Measurements from ENCODE around the gene MOBP.
"Not testable (repeated sequence)": the region's sequence is repeated elsewhere in the genome, so short reads cannot be mapped to it uniquely, and the experiment has no call there.

MOBP gene, protein sequence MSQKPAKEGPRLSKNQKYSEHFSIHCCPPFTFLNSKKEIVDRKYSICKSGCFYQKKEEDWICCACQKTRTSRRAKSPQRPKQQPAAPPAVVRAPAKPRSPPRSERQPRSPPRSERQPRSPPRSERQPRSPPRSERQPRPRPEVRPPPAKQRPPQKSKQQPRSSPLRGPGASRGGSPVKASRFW

DNA sequence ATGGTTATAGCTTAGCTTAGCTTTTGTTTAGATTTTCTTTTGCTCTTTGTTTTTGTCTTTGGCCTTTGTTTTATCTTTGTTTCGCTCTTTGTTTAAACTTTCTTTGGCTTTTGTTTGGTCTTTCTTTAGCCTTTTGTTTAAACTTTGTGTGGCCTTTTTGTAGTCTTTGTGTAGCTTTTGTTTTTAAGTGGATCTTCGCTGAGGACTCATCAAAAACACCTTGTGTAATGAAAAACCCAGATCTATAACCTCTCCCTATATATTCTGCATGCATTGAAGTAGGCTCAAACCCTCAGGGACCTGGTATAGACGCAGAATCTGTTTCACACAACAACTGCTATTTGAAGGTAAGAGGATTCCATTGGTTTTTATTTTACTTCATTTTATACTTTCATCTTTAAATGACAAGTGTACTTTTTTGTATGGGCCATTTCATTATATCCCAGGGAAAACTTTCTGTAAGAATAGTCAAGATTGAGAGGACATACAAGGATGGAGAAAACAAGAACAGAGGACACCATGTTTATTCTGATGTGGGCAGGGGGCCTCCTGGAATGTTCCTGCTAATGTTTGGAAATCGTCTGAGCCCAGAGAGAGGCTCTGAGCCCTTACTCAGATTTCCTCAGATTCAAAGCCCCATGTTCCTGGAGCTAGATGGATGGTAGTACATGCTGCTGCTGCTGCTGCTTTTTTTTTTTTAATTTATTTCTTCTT, at the start of gene MOBP:
MOBP (plus strand) TSS at position 287 of the 714 bp plus-strand sequence. CDS start 34,390 bp downstream, outside the sequence.
- Histone ChIP-seq H3K4me1 (ENCODE audit: insufficient read depth, low read length) (no peaks in the 10 kb centered on the region), H3K27me3 (ENCODE audit: insufficient read depth, low read length) (no peaks in the 10 kb centered on the region), H2AFZ (ENCODE audit: low read depth, low read length) (no peak within 1 kb of the TSS), H3K9me3 (ENCODE audit: low read length) (no peaks in the 10 kb centered on the region), H3K4me3 (ENCODE audit: low read length) (no peak within 1 kb of the TSS), H3K36me3 (ENCODE audit: insufficient read depth, low read length) (no peaks in the 10 kb centered on the region)

DNA sequence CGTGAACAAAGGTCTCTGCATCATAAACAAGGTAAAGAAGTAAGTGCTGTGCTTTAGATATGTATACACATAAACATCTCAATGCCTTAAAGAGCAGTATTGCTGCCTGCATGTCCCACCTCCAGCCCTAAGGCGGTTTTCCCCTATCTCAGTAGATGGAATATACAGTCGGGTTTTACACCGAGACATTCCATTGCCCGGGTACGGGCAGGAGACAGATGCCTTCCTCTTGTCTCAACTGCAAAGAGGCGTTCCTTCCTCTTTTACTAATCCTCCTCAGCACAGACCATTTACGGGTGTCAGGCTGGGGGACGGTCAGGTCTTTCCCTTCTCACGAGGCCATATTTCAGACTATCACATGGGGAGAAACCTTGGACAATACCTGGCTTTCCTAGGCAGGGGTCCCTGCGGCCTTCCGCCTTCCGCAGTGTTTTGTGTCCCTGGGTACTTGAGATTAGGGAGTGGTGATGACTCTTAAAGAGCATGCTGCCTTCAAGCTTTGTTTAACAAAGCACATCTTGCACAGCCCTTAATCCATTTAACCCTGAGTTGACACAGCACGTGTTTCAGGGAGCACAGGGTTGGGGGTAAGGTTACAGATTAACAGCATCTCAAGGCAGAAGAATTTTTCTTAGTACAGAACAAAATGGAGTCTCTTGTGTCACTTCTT, 48.8 kb upstream of the MOBP start:
- not testable (repeated sequence) for H3K27me3 ChIP-seq (ENCODE audit: insufficient read depth, low read length); H3K4me3 ChIP-seq (ENCODE audit: low read length); H3K4me1 ChIP-seq (ENCODE audit: insufficient read depth, low read length); H3K36me3 ChIP-seq (ENCODE audit: insufficient read depth, low read length); H3K9me3 ChIP-seq (ENCODE audit: low read length); H2AFZ ChIP-seq (ENCODE audit: low read depth, low read length)

DNA sequence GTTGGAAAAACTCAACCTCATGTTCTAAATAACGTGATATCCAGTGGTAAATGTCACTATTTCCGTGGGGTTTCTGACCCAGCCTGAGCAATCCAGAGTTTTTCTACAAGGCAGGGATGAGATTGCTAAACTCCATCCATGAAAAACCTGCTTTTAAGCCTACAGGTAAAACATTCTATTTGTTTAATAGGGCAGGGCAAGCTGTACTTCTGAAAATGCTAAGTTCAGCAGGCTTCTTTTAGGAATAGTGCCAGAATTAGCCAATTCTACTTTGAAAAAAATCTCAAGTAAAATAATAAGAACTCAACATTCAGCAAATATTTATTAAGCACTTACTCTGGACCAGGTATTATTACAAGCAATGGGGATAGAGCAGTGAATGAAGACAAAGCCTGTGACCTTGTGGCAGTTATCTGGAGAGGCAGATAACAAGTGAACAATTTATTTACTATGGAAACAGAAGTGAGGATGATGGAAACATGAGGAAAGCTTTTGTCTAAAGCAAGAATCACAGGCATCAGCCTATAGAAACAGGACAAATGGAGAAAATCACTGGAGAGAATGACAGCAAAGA, 47.7 kb upstream of the MOBP start:
- H2AFZ ChIP-seq (ENCODE audit: low read depth, low read length) = no peak overlapping the region
- no peak overlapping the region for H3K4me3 ChIP-seq (ENCODE audit: low read length)
- no peaks in the 10 kb centered on the region for H3K4me1 ChIP-seq (ENCODE audit: insufficient read depth, low read length)
- H3K27me3 ChIP-seq (ENCODE audit: insufficient read depth, low read length) = no peaks in the 10 kb centered on the region
- H3K9me3 ChIP-seq (ENCODE audit: low read length) = no peaks in the 10 kb centered on the region
- no peaks in the 10 kb centered on the region for H3K36me3 ChIP-seq (ENCODE audit: insufficient read depth, low read length)

DNA sequence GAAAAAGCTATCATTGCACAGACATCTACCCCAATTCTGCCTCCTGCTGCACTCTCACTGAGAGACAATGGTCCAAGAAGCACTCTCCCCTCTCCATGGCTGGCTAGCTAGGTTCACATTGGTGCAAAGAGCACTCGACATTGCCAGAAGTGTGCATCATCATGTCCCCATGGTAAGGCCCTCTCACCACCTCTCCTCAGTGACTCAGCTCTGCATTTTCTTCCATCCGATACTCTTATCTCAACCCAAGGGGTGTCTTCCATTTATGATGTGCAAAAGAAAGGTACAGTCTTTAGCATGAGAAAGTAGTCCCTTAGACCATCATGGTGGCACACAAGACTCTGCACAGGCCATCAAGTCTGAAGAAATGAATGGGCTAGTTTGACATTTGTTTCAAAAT, 46.9 kb upstream of the MOBP start:
- no peaks in the 10 kb centered on the region for H3K9me3 ChIP-seq (ENCODE audit: low read length)
- H3K27me3 ChIP-seq (ENCODE audit: insufficient read depth, low read length) = no peaks in the 10 kb centered on the region
- no peak overlapping the region for H2AFZ ChIP-seq (ENCODE audit: low read depth, low read length)
- H3K36me3 ChIP-seq (ENCODE audit: insufficient read depth, low read length) = no peaks in the 10 kb centered on the region
- H3K4me3 ChIP-seq (ENCODE audit: low read length) = no peak overlapping the region
- no peaks in the 10 kb centered on the region for H3K4me1 ChIP-seq (ENCODE audit: insufficient read depth, low read length)

DNA sequence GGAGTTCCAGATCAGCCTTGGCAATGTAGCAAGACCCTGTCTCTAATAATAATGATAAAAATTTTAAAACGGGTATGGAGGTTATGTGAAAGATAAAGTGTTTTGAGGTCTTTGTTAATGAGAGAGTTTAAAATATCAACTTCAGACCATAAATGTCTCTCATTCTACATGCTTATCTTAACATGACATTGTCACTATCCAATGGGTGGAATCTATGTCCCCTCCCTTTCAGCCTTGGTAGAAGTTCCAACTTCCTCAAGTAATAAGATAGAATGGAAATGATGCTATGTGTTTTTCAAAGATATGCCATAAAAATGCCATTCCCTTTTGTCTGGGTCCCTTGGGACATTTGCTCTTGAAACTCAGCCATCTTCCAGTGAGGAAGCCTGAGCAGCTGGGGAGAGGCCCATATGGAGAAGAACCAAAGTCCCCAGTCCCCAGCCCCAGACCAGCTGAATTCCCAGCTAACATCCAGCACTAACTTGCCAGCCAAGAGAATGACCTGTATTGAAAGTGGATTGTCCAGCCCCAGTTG, 44.0 kb upstream of the MOBP start:
- Histone ChIP-seq H3K4me3 (ENCODE audit: low read length) (no peak overlapping the region), H3K27me3 (ENCODE audit: insufficient read depth, low read length) (no peaks in the 10 kb centered on the region), H3K4me1 (ENCODE audit: insufficient read depth, low read length) (no peaks in the 10 kb centered on the region), H2AFZ (ENCODE audit: low read depth, low read length) (no peak overlapping the region), H3K9me3 (ENCODE audit: low read length) (no peaks in the 10 kb centered on the region), H3K36me3 (ENCODE audit: insufficient read depth, low read length) (no peaks in the 10 kb centered on the region)

DNA sequence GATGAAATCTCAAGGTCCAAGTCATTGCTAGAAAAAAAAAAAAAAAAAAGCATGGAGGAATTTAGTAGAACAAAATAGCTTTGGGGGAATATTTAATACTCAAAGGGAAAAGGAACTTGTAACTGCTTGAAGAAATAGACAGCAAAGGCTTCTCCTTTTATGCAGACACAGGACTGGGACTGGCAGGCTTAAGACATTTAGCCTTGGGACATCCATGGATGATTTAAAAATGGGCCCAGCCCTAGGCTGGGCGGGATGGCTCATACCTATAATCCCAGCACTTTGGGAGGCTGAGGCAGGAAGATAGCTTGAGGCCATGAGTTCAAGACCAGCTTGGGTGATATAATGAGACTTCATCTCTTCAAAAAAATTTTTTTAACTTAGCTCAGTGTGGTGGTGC, 41.2 kb upstream of the MOBP start:
- Histone ChIP-seq H3K36me3 (ENCODE audit: insufficient read depth, low read length) (no peaks in the 10 kb centered on the region), H3K9me3 (ENCODE audit: low read length) (no peaks in the 10 kb centered on the region), H3K4me1 (ENCODE audit: insufficient read depth, low read length) (no peaks in the 10 kb centered on the region), H2AFZ (ENCODE audit: low read depth, low read length) (no peak overlapping the region), H3K4me3 (ENCODE audit: low read length) (no peak overlapping the region), H3K27me3 (ENCODE audit: insufficient read depth, low read length) (no peaks in the 10 kb centered on the region)

DNA sequence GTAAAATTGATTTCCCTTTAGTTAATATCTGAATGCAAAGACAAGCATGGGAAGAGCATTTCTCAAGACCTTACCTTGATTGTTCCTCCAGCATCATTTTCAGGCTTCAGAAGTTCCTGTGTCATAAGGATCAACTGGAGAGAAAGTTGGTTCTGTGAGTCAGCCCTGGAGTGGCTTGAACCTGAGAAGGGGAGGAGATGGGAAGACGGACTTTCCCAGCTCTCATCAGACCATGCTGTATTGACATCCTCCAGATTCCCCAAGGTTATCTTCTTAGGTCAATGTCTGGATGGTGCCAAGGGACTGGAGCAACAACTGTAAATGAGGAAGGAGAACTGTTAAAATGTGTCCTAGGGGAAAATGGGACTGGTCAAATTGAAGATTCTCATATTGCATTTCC, 40.0 kb upstream of the MOBP start:
- no peak overlapping the region for H3K4me3 ChIP-seq (ENCODE audit: low read length)
- no peak overlapping the region for H2AFZ ChIP-seq (ENCODE audit: low read depth, low read length)
- no peaks in the 10 kb centered on the region for H3K9me3 ChIP-seq (ENCODE audit: low read length)
- no peaks in the 10 kb centered on the region for H3K27me3 ChIP-seq (ENCODE audit: insufficient read depth, low read length)
- no peaks in the 10 kb centered on the region for H3K36me3 ChIP-seq (ENCODE audit: insufficient read depth, low read length)
- H3K4me1 ChIP-seq (ENCODE audit: insufficient read depth, low read length) = no peaks in the 10 kb centered on the region

DNA sequence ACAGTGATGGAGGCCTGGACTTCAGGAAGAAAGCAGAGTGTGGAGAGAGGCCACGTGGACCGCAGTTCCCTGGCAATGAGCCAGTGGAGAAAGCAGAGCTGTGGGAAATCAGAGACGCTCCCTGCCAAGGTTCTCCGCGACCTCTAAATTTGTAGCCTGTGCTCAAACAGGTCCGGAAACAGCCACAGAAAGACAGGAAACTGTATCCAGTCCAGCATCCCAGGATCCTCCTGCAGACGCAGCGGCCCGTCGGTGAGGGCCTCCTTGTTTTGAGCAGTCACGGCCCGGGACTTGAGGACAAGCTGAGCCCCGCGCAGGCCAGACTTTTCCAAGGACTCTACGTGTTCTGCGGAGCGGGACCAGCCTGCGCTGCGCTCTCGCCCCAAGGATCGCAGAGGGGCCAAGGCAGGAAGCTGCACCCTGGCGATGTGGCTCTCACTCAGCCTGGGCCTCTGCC, 38.7 kb upstream of the MOBP start:
- no peak overlapping the region for H2AFZ ChIP-seq (ENCODE audit: low read depth, low read length)
- H3K27me3 ChIP-seq (ENCODE audit: insufficient read depth, low read length) = no peaks in the 10 kb centered on the region
- no peak overlapping the region for H3K4me3 ChIP-seq (ENCODE audit: low read length)
- no peaks in the 10 kb centered on the region for H3K4me1 ChIP-seq (ENCODE audit: insufficient read depth, low read length)
- no peaks in the 10 kb centered on the region for H3K36me3 ChIP-seq (ENCODE audit: insufficient read depth, low read length)
- no peaks in the 10 kb centered on the region for H3K9me3 ChIP-seq (ENCODE audit: low read length)

DNA sequence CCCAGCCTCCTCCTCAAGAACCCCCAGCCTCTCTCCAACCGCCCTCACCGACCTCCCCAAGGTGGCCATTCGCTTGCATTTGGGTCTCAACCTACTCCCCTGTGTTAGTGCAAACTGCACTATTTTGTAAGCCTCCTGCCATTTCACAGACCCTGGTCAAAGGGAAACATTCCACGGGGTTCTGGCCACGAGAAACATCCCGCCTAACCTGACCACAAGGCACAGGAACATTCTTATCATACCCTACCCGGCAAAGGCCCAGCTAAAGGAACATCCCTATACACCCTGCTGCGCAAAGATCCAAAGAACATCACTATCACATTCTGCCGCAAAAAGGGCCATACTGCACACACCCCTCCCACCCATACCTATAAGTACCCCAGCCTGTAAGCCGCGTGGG, 38.0 kb upstream of the MOBP start:
- Histone ChIP-seq H3K27me3 (ENCODE audit: insufficient read depth, low read length) (peaks cover 5% of the 10 kb centered on the region), H2AFZ (ENCODE audit: low read depth, low read length) (no peak overlapping the region), H3K4me3 (ENCODE audit: low read length) (no peak overlapping the region), H3K9me3 (ENCODE audit: low read length) (no peaks in the 10 kb centered on the region), H3K36me3 (ENCODE audit: insufficient read depth, low read length) (no peaks in the 10 kb centered on the region), H3K4me1 (ENCODE audit: insufficient read depth, low read length) (no peaks in the 10 kb centered on the region)

DNA sequence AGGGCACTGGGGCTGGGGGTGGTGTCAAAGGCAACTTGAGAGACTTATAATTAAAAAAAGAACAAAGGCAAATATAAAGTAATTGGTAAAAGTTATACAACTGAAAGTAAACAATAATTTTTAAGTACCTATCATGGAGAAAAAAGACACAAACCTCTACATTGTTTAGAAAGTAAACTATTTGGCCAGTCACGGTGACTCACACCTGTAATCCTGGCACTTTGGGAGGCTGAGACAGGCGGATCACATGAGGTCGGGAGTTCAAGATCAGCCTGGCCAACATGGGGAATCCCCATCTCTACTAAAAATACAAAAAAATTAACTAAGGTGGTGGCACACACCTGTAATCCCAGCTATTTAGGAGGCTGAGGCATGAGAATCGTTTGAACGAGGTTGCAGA, 35.1 kb upstream of the MOBP start:
- Histone ChIP-seq H3K27me3 (ENCODE audit: insufficient read depth, low read length) (peaks cover 5% of the 10 kb centered on the region), H2AFZ (ENCODE audit: low read depth, low read length) (no peak overlapping the region), H3K9me3 (ENCODE audit: low read length) (no peaks in the 10 kb centered on the region), H3K4me1 (ENCODE audit: insufficient read depth, low read length) (no peaks in the 10 kb centered on the region), H3K4me3 (ENCODE audit: low read length) (no peak overlapping the region), H3K36me3 (ENCODE audit: insufficient read depth, low read length) (no peaks in the 10 kb centered on the region)

DNA sequence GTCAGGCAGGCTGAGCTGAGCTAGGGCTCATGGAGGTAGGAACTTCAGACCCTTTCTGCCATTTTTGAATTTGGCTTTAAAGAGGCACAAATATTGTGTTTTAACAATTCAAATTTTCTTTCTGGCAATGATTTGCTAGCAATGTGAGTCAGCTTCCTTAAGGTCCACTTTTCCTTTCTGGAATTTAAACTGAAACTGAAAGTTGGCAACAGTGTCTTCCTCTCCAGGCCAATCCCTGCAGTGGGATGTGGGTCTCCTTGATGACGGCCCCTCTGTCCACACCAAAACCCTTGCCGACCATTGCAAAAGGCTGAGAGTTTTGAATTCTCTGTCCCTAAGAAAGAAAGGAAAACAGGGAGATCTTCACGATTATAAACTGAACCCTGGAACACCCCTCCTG, 33.8 kb upstream of the MOBP start:
- H2AFZ ChIP-seq (ENCODE audit: low read depth, low read length) = no peak overlapping the region
- no peaks in the 10 kb centered on the region for H3K4me1 ChIP-seq (ENCODE audit: insufficient read depth, low read length)
- no peak overlapping the region for H3K4me3 ChIP-seq (ENCODE audit: low read length)
- peaks cover 5% of the 10 kb centered on the region for H3K27me3 ChIP-seq (ENCODE audit: insufficient read depth, low read length)
- H3K9me3 ChIP-seq (ENCODE audit: low read length) = no peaks in the 10 kb centered on the region
- H3K36me3 ChIP-seq (ENCODE audit: insufficient read depth, low read length) = no peaks in the 10 kb centered on the region

DNA sequence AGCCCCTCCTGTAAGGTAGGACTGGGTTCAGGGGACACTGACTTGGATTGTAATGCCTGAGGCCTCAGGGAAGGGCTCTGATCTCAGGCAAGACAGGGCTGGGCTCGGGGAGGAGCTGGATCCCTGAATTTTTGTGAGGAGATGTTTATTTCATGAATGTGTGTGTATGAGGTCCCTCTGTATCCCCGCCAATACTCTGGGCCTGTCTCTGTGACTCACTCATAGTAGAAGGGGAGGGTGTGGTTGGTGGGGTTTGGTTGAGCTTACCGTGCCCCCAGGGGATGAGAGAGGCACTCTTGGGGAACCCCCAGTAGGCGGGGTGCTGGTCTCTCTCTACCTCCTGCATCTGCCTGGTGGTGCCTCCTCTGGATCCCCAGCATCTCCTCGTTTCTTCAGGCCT, 32.9 kb upstream of the MOBP start:
- H3K36me3 ChIP-seq (ENCODE audit: insufficient read depth, low read length) = no peaks in the 10 kb centered on the region
- H3K4me1 ChIP-seq (ENCODE audit: insufficient read depth, low read length) = no peaks in the 10 kb centered on the region
- H3K27me3 ChIP-seq (ENCODE audit: insufficient read depth, low read length) = peaks cover 5% of the 10 kb centered on the region
- H2AFZ ChIP-seq (ENCODE audit: low read depth, low read length) = no peak overlapping the region
- no peaks in the 10 kb centered on the region for H3K9me3 ChIP-seq (ENCODE audit: low read length)
- no peak overlapping the region for H3K4me3 ChIP-seq (ENCODE audit: low read length)
